ENCODE data around the gene PPDPF. TPM values are rescaled to one million over a fixed set of nuclear protein-coding genes. Genes with fewer than 3 reads are reported as not detected.

The PPDPF gene
- total and polyA plus RNA-seq, 3 donors from 2014 or later: 207 to 529 (median 431) TPM

GRCh38 chr20:63525971-63526370 lies 5.4 kb downstream of the PPDPF start:
- no peak for DNase-seq
- Histone ChIP-seq H3K36me3 (ENCODE audit: low read depth, missing control alignments) (no peaks in the 10 kb centered on the region), H3K4me1 (peaks cover 14% of the 10 kb centered on the region), H3K9me3 (no peaks in the 10 kb centered on the region), H3K27me3 (no peaks in the 10 kb centered on the region), H3K27ac (no peak overlapping the region), H3K4me3 (no peak overlapping the region)
- TF ChIP-seq POLR2A (IDR thresholded peaks at IDR 0.05) (no peak), CTCF (IDR thresholded peaks at IDR 0.05) (no peak)
- WGBS, 2 donors: 33 to 77% methylated on average over 2 of the region's 2 CpGs
- intact Hi-C loops (cut with DNase I; ENCODE audit: low total_unique reads): no loop called here

GRCh38 chr20:63527184-63527583 lies 6.6 kb downstream of the PPDPF start:
- no peak for TF ChIP-seq POLR2A (IDR thresholded peaks at IDR 0.05)
- TF ChIP-seq CTCF (IDR thresholded peaks at IDR 0.05): no peak
- Histone ChIP-seq H3K9me3 (no peaks in the 10 kb centered on the region), H3K36me3 (ENCODE audit: low read depth, missing control alignments) (no peaks in the 10 kb centered on the region), H3K4me1 (peaks cover 5% of the 10 kb centered on the region), H3K27ac (no peak overlapping the region), H3K4me3 (no peak overlapping the region), H3K27me3 (no peaks in the 10 kb centered on the region)
- DNase-seq: no peak
- intact Hi-C loops (cut with DNase I; ENCODE audit: low total_unique reads): no loop called here
- 87 to 88% methylated on average over 9 of the region's 9 CpGs for WGBS, 2 donors

GRCh38 chr20:63529180-63529860 lies 8.8 kb downstream of the PPDPF start:
- no peak for DNase-seq
- H3K4me3 ChIP-seq: no peak overlapping the region
- no peaks in the 10 kb centered on the region for H3K4me1 ChIP-seq
- H3K9me3 ChIP-seq: no peaks in the 10 kb centered on the region
- 73 to 85% methylated on average over 12 to 23 of the region's 27 CpGs for WGBS, 2 donors
- no peaks in the 10 kb centered on the region for H3K27me3 ChIP-seq
- no peak for TF ChIP-seq POLR2A (IDR thresholded peaks at IDR 0.05)
- TF ChIP-seq CTCF (IDR thresholded peaks at IDR 0.05): no peak
- intact Hi-C loops (cut with DNase I; ENCODE audit: low total_unique reads): no loop called here
- no peak overlapping the region for H3K27ac ChIP-seq
- no peaks in the 10 kb centered on the region for H3K36me3 ChIP-seq (ENCODE audit: low read depth, missing control alignments)

GRCh38 chr20:63529861-63530787 lies 9.6 kb downstream of the PPDPF start:
- no peaks in the 10 kb centered on the region for H3K9me3 ChIP-seq
- no peak overlapping the region for H3K27ac ChIP-seq
- DNase-seq: no peak
- H3K36me3 ChIP-seq (ENCODE audit: low read depth, missing control alignments): no peaks in the 10 kb centered on the region
- no peaks in the 10 kb centered on the region for H3K27me3 ChIP-seq
- H3K4me3 ChIP-seq: no peak overlapping the region
- 73 to 81% methylated on average over 18 to 39 of the region's 39 CpGs for WGBS, 2 donors
- TF ChIP-seq POLR2A (IDR thresholded peaks at IDR 0.05) (no peak), CTCF (IDR thresholded peaks at IDR 0.05) (no peak)
- H3K4me1 ChIP-seq: peaks cover 3% of the 10 kb centered on the region
- intact Hi-C loops (cut with DNase I; ENCODE audit: low total_unique reads): no loop called here

Data from testis (tissue), 3 donors.